Left lung (tissue), 10 donors: Measurements from ENCODE around the gene COMMD10. TPM values are rescaled to one million over a fixed set of nuclear protein-coding genes. Genes with fewer than 3 reads are reported as not detected.

Experiments
- ATAC-seq: fragments of 200-7000 bp; cut with Tn5 transposase; one replicate; pipeline ENCODE4 v1.9.1; 2020; ENCODE audit warnings: moderate library complexity
- DNase-seq, 4 donors: peaks; one replicate each; pipeline ENCODE4 v3.0.0-alpha.2; 2013 to 2020
- H3K27ac ChIP-seq, 2 donors: fragments of 200-600 bp; sonication (generic) in 1 of 2; one replicate each; pipeline versions ENCODE4 v1.5.0 to v1.8.0; 2020 to 2021
- H3K27me3 ChIP-seq, 2 donors: fragments of 200-600 bp; sonication (generic) in 1 of 2; one replicate each; pipeline versions ENCODE4 v1.5.0 to v1.8.0; 2020 to 2021
- H3K36me3 ChIP-seq, 2 donors: fragments of 200-600 bp; sonication (generic) in 1 of 2; one replicate each; pipeline versions ENCODE4 v1.5.0 to v1.8.0; 2020 to 2021
- H3K4me1 ChIP-seq, 2 donors: fragments of 200-600 bp; one replicate each; pipeline ENCODE4 v1.8.0; 2021
- H3K4me3 ChIP-seq, 2 donors: fragments of 200-600 bp; sonication (generic) in 1 of 2; one replicate each; pipeline versions ENCODE4 v1.5.0 to v1.8.0; 2020 to 2021; ENCODE audit warnings: mild to moderate bottlenecking in 1 of 2
- H3K9me3 ChIP-seq, 2 donors: fragments of 200-600 bp; sonication (generic) in 1 of 2; one replicate each; pipeline versions ENCODE4 v1.5.0 to v1.8.0; 2020 to 2021
- intact Hi-C, 2 donors: fragments of 100-400 bp; cut with DNase I; formaldehyde crosslinking; loops; one replicate each; pipeline versions ENCODE4 v1.11.2 to v1.14.2; 2022
- polyA plus RNA-seq, 6 donors: library from polyadenylated mRNA; unstranded; fragments of 120-200 nt; gene quantifications; one replicate each; pipeline ENCODE4 v1.2.1, GENCODE V29; 2013; ENCODE audit not compliant: insufficient read length in 6 of 6
- total RNA-seq, 2 donors: library from RNA; stranded (reverse); fragmentation: NEBNext Ultra II Directional; extraction: Animal tissue kit (Norgen Biotek cat#: 25700); gene quantifications; one replicate each; pipeline ENCODE4 v1.2.1, GENCODE V29; 2021
- TF ChIP-seq, protein P1 (sequence below), 2 donors: fragments of 200-600 bp; sonication (generic) in 1 of 2; IDR thresholded peaks; one replicate each; pipeline versions ENCODE4 v1.5.0 to v1.8.0; 2021; ENCODE audit warnings: antibody characterized with exemption in 2 of 2
- donor health status: DM: no; HTN: yes; CAD: no.
- donor health status: DM: no; HTN: no; CAD: no.

Gene COMMD10
- total and polyA plus RNA-seq, 8 donors, result 30.8 to 53.5 (median 44.0) TPM

DNA sequence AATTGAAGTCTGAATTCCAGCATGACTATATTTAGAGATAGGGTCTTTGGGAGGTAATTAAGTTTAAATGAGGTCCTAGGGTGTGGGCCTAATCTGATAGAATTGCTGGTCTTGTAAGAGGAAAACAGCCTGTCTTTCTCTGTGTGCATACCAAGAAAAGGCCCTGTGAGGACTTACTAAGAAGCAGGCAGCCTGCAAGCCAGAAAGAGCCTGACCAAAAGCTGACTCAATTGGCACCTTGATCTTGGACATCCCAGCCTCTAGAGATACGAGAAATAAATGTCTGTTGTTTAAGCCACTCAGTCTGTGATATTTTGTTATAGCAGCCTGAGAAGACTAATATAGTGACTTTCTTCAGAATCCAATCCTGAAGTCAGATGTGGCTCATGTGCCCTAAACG is 38.0 kb upstream of the COMMD10 start:
- H3K27me3 ChIP-seq, result no peaks in the 10 kb centered on the region
- no peak overlapping the region for H3K4me3 ChIP-seq
- DNase-seq (no peak), ATAC-seq (no peak)
- H3K4me1 ChIP-seq, result no peaks in the 10 kb centered on the region
- intact Hi-C loops, result no loop called here
- H3K9me3 ChIP-seq, result no peaks in the 10 kb centered on the region
- no peaks in the 10 kb centered on the region for H3K36me3 ChIP-seq
- TF ChIP-seq, protein P1, sequence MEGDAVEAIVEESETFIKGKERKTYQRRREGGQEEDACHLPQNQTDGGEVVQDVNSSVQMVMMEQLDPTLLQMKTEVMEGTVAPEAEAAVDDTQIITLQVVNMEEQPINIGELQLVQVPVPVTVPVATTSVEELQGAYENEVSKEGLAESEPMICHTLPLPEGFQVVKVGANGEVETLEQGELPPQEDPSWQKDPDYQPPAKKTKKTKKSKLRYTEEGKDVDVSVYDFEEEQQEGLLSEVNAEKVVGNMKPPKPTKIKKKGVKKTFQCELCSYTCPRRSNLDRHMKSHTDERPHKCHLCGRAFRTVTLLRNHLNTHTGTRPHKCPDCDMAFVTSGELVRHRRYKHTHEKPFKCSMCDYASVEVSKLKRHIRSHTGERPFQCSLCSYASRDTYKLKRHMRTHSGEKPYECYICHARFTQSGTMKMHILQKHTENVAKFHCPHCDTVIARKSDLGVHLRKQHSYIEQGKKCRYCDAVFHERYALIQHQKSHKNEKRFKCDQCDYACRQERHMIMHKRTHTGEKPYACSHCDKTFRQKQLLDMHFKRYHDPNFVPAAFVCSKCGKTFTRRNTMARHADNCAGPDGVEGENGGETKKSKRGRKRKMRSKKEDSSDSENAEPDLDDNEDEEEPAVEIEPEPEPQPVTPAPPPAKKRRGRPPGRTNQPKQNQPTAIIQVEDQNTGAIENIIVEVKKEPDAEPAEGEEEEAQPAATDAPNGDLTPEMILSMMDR (IDR thresholded peaks at IDR 0.05), result no peak
- no peak overlapping the region for H3K27ac ChIP-seq

DNA sequence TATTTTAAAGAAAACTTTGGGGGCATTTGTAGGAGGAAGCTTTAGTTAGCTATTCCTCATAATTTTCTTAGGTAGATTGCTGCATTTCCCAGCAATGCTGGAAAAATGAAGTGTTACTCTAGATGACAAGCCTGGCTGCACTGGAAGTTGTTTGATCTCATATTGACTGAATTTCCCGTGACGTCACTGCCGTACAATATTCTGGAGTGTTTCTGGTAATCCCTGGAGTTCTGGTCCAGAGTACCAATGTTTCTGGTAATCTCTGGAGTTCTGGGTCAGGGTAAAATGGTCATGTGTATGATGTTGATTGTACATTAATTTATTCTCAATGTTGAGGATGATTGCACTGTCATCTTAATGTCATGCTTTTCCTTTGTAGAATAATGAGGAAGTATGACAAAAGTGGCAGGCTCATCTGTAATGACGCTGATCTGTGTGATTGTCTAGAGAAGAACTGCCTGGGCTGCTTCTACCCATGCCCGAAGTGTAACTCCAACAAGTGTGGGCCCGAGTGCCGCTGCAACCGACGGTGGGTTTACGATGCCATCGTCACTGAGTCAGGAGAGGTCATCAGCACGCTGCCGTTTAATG is 26.4 kb upstream of the COMMD10 start:
- DNase-seq (no peak), ATAC-seq (no peak)
- TF ChIP-seq, protein P1 (IDR thresholded peaks at IDR 0.05), result no peak
- Histone ChIP-seq H3K4me3 (no peak overlapping the region), H3K36me3 (no peaks in the 10 kb centered on the region), H3K4me1 (no peaks in the 10 kb centered on the region), H3K9me3 (no peaks in the 10 kb centered on the region), H3K27ac (no peak overlapping the region), H3K27me3 (peaks cover 0 to 13% of the 10 kb centered on the region in 2 donors)
- intact Hi-C loops, result no loop called here

DNA sequence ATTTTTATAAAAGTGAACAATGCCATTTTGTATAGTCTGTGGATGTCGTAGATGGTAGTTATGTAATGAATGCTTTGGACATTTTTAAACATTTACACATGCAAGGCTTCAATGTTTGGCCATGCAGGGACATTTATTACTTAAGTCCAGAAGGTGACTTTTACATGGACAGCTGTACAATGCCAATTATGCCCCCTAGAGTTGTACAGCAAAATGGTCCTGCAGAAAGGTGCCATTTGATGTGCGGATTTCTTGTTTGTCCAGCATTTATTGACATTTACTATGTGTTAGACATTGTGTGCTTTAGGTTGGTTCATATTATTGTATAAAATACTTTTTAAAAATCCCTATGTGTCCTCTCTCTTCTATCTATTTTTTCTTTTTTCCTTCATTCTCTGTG is 22.5 kb upstream of the COMMD10 start:
- Histone ChIP-seq H3K27me3 (peaks cover 0 to 13% of the 10 kb centered on the region in 2 donors), H3K9me3 (no peaks in the 10 kb centered on the region), H3K4me3 (no peak overlapping the region), H3K27ac (no peak overlapping the region), H3K36me3 (no peaks in the 10 kb centered on the region), H3K4me1 (no peaks in the 10 kb centered on the region)
- TF ChIP-seq, protein P1 (IDR thresholded peaks at IDR 0.05), result no peak
- DNase-seq (no peak), ATAC-seq (no peak)
- intact Hi-C loops, result no loop called here

DNA sequence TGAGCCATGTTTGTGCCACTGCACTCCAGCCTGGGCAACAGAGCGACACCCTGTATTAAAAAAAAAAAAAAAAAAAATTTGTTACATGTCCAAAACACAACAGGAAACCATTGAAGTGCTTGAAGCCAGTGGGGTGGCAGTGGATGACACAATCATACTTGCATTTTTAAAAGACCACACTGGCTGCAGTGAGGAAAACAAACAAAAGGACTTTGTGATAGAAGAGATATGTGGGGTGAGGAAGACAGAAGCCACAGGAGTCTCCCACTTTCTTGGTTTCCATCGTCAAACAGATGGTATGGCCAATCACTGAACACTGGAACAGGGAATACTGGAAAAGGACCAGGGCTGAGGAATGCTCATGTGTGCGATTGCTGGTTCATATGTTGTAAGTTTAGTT is 20.9 kb upstream of the COMMD10 start:
- Histone ChIP-seq H3K36me3 (no peaks in the 10 kb centered on the region), H3K27ac (no peak overlapping the region), H3K4me1 (no peaks in the 10 kb centered on the region), H3K9me3 (no peaks in the 10 kb centered on the region), H3K27me3 (peaks cover 0 to 13% of the 10 kb centered on the region in 2 donors), H3K4me3 (no peak overlapping the region)
- TF ChIP-seq, protein P1 (IDR thresholded peaks at IDR 0.05), result no peak
- intact Hi-C loops, result no loop called here
- ATAC-seq, result no peak
- DNase-seq, result no peak

DNA sequence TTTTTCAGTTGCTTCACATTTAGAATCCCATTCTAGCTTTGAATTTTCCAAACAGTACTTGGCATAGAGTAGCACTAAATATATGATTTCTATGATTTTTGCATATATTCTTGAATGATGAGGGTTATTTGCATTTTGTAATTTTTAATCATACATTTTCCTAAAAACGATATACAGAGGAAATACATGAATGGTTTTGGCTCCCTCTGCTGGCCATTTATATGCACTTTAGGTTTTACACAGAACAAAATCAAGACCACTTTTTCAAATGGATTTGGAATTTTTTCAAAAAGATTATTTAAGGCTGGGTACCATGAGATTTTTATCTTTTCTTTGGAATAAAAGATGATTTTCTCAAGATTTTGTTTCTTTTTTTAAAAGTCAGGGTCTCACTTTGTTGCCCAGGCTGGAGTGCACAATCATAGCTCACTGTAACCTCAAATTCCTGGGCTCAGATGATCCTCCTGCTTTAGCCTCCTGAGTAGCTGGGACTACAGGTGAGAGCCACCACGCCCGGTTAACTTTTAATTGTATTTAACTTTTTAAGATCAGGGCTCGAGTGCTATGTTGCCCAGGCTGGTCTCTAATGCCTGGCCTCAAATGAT is 16.7 kb upstream of the COMMD10 start:
- peak; percentile 65 for ATAC-seq
- Histone ChIP-seq H3K36me3 (no peaks in the 10 kb centered on the region), H3K9me3 (no peaks in the 10 kb centered on the region), H3K4me1 (no peaks in the 10 kb centered on the region), H3K27me3 (peaks cover 0 to 3% of the 10 kb centered on the region in 2 donors), H3K27ac (no peak overlapping the region), H3K4me3 (no peak overlapping the region)
- TF ChIP-seq, protein P1 (IDR thresholded peaks at IDR 0.05), result peak; percentile 74 to 79
- DNase-seq, result peak in 2 of 4 donors; percentile 61 to 70
- intact Hi-C loops, result no loop called here
